GOT3 (cell line): ENCODE results near the gene PALLD.
"Not testable (repeated sequence)": the region's sequence is repeated elsewhere in the genome, so short reads cannot be mapped to it uniquely, and the experiment has no call there.

Experiments used
- DNase-seq: peaks from one replicate; lab custom pipeline; 2025; ENCODE audit warnings: mixed read lengths; lab: John Stamatoyannopoulos, UW

Gene PALLD

DNA sequence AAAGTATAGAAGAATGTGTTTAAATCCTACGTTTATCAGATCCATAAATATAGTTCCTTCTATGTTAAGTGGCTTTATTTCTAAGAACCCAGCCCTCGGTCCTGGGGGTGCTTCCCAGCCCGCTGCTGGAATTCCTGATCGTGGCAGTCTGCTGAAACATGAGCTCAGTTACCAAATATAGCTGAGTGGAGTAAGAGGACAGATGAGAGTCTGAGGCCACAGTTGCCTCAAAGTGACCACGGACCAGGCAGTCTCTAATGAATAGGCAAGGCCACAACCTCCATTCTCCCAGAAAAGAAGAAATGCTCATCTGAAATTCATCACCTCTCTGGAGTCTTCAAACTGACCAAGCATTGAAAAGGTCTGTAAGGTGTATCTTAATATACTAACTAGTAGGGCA, at the start of gene PALLD:
PALLD (plus strand) TSS at position 219 of the 400 bp plus-strand sequence.
- DNase-seq: no peak

DNA sequence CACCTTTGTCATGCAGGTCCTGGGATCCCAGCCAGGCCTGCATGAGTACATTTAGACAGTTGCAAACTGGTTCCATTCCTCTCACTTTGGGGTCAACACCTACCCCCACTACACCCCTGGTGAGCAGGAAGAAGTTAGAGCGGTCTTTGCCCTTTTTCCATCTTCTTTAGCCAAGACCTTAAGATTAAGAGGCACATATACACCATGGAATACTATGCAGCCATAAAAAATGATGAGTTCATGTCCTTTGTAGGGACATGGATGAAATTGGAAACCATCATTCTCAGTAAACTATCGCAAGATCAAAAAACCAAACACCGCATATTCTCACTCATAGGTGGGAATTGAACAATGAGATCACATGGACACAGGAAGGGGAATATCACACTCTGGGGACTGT, 47.8 kb upstream of the PALLD start:
- not testable (repeated sequence) for DNase-seq

DNA sequence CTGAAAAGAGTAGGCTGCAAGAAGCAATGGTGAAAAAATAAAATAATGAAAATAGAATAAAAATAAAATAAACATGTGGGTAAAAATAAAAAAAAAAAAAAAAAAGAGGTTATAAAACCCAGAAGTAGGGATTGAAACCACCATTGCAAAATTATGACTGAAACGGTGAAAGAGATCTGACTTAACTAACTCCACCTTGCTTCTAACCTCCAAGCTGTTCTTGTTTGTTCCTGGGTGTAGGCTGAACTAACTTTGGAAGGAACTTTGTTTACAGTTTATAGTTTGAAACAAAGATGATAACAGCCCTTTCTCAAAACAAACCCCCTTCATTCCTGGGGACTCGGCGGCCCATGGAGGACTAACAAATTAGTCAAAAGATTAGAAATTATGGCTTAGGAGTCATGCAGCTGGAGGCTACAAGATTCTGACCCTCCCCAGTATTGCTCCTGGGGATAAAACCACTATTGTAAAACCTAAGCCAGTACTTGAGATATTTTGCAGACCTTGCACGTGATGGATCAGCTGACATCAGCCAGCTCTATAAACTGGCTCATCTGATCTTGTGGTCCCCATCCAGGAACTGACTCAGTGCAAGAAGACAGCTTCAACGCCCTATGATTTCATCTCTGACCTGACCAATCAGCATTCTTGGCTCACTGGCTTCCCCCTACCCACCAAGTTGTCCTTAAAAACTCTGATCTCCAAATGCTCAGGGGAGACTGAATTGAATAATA, 47.0 kb upstream of the PALLD start:
- no peak for DNase-seq

DNA sequence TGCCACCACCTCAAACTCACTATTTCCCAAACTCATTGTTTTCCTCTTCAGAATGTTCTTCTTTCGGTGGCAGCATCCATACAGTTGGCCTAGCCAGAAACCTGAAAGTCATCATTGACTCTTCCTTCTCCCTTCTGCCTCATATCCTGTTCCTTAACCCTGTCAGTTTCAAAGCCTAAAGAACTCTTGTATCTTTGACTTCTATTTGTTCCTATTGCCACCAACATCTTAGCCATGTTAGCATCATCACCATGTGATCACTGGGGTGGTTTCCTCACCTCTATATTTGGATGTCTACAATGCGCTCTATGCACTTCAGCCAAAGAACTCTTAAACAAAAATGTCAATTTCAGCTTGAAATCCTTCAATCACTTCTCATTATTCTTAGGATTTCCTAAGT, 45.5 kb upstream of the PALLD start:
- DNase-seq: no peak

DNA sequence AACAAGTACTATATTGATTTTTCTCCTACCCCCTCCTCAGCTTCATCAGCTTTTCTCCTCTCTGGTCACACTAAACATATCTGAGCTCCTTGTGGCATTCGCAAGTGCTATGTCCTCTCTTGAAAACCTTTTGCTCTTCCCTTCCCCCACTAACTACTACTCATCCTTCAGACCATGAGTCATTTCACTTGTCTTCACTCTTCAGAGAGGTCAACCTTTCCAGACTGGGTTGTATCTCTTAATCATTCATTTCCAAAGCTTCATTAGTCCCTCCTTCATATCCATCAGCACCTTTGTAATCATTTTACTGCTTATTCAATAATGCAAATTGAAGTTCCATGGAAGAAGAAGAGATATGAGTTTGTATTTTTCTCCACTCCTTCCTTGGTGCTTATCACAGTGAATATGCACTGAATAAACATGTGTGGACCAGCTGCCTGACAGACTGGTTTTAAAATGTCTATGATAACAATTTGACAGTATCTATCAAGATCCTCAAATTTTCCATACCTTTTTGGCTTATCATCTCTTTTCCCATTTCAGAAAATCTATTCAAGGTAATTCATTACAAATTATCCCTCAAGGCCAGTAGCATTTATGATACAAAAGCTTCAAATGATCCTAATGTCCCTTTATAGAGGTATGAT, 45.0 kb upstream of the PALLD start:
- no peak for DNase-seq

DNA sequence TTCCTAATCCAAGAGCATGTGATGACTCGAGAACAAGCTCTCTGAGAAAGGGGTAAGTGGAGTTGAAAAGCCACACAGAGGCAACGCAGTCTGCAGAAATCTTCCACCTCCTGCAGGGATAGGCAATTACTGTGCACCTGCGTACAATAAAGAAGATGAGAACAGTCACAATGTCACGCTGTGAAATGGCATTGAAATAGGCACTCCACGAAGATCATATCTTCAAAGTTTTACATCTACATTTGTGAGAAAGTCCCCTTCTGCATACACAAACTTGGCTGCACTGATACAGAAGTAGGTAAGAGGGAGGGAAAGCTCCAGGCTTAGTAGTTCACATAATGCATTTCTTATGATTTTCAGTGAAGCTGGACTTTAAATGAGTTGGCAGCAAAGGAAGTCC, 43.7 kb upstream of the PALLD start:
- DNase-seq: no peak

DNA sequence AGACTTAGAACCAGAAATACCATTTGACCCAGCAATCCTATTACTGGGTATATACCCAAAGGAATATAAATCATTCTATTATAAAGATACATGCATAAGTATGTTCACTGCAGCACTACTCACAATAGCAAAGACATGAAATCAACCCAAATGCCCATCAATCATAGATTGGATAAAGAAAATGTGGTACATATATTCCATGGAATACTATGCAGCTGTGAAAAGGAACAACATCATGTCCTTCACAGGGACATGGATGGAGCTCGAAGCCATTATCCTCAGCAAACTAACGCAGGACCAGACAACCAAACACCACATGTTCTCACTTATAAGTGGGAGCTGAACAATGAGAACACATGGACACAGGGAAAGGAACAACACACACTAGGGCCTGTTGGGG, 38.6 kb upstream of the PALLD start:
- not testable (repeated sequence) for DNase-seq

DNA sequence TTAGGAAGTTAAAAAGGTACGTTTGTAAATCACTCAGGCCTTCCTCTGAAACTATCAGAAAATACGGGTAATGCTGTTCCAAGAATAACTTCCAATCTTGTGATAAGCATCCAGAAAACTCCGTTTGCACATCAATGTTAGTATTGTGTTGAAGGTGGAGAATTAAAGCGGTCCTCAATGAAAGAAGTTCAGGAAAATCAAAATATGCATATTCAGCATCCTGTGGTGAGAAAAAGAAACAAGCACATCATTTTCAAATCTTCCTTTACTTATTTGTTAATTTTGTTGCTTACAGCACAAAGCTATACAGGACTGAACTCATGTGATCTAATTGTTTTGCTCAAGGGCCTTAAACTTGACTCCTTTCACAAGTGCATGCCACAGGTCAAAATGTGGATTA, 35.0 kb upstream of the PALLD start:
- no peak for DNase-seq

DNA sequence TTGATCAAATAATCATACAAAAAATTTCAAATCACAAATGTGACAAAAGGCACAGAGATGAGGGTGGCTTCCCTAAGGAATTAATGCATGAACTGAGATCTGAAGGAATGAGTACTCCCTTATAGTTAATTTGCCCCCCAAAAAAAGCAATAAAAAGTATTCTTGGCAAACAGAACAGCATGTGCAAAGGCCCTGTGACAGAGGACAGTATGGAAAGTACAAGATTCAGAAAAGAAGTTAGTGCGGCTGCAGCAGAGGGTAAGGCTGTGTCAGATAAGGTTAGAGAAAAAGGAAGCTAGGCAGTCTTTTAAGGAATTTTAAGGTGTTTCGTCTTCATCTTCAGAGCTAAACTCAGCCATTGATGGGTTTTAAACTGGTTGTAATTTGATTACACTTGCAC, 23.9 kb upstream of the PALLD start:
- DNase-seq: no peak

DNA sequence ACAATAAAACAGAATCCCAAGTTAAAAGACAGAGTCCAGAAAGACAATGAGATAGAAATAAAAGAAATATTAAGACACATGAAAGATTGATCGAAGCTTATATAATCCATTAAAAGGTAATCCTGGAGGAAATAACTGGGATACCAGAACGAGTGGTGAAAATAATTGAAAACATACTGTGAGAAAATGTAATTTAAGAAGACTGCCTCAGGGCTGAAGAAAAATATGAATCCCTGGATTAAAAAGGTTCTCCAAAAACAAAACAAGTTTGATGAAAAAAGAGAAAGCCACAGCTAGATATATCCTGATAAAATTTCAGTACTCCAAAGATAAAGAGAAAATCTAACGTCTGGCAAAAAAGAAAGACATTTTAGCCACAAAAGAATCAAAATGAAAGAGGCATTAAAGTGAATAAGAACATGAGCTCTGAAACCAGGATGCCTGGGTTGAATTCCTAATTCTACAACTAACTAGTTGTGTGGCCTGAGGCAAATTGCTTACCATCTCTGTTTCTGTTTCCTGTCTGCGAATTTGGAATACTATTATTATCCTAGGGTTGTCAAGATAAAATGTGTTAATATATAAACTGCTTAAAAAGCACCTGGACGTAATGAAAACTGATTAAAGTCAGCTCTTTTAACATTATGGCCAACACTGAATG, 22.1 kb upstream of the PALLD start:
- DNase-seq: no peak

DNA sequence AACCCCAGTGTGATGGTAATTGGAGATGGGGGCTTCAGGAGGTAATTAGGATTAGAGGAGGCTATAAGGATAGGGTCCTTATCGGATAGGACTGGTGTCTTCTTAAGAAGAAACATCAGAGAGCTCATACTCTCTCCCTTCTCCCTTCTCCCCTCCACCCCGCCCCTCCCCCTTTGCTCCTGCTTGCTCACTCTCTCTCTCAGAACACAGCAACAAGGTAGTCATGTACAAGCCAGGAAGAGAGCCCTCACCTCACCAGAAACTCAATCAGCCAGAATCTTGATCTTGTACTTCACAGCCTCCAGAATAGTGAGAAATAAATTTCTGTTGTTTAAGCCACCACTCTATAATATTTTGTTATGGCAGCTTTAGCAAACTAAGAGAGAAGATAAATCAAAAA, 21.1 kb upstream of the PALLD start:
- DNase-seq: no peak

DNA sequence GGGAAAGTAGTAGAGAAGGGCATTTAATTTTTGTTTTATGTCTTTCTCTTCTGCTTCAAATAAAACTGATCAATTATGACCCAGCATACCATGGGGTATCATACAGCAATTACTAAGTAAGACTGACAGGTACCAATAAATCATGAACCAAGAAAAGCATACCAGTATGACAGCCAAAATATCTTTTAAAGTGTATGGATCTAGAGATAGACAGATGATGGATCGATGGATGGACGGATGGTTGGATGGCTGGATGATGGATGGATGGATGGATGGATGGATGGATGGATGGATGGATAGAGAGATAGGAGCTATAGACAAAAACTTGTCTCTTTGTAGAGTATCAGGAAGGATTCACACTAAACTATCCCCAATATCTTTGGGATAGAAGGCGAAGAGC, 18.0 kb upstream of the PALLD start:
- no peak for DNase-seq

DNA sequence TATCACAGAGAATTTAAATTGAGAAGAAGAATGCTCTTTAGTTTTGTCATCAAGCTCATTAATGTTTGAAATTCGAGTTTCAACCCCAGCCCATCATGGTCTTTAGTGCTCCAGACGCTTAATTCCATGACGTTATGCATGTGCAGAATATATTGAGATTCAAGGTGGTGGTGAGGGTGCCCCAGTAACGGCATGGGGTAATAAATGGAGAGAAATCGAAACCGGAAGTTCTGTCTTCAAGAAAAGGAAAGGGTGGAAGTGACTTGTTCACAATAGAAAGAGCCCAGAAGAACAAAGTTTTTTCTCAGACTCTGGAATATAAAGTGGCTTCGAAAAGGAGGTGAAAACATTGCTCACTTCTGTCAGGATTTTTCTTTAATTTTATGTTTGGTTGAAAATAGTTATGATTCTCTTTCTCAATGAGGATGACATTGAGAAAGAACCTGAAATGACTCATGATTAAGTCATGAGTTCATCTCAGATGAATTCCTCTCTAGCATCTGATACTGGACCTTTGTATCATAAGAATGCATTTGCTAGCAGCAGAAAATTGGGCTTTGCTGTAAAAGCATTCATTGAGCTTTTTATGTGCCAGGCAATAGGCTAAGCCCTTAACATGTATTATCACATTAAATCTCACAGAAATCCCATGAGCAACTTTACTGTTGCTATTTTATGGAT, 15.8 kb upstream of the PALLD start:
- DNase-seq: no peak

DNA sequence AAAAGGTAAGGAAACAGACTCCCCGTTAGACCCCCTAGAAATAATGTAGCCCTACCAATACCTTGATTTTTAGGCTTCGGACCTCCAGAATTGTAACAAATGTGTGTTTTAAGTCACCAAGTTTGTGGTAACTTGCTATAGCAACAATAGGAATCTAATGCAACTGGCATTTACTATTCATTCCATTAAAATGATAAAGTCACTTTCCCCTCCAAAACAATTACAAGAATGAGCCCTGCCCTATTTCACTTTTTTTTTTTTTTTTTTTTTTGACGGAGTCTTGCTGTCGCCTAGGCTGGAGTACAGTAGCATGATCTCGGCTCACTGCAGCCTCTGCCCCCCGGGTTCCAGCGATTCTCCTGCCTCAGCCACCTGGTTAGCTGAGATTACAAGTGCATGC, 13.0 kb upstream of the PALLD start:
- no peak for DNase-seq

DNA sequence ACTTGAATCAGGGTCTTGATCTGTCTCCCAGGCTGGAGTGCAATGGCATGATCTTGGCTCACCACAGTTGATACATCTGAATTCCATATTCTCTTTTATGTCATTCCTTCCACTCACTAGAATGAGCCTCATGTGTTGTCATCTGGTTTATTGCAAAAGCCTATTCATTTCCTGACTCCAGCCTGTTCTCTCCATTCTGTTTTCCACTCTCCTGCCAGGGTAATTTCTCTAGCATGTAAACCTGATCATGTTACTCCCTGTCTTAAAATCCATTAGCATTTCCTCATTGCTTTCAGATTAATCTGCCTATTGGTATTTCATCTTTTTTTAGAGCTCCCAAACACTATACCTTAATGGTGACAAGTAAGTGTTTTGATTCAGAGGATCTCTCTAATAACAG, 12.2 kb upstream of the PALLD start:
- DNase-seq: no peak

DNA sequence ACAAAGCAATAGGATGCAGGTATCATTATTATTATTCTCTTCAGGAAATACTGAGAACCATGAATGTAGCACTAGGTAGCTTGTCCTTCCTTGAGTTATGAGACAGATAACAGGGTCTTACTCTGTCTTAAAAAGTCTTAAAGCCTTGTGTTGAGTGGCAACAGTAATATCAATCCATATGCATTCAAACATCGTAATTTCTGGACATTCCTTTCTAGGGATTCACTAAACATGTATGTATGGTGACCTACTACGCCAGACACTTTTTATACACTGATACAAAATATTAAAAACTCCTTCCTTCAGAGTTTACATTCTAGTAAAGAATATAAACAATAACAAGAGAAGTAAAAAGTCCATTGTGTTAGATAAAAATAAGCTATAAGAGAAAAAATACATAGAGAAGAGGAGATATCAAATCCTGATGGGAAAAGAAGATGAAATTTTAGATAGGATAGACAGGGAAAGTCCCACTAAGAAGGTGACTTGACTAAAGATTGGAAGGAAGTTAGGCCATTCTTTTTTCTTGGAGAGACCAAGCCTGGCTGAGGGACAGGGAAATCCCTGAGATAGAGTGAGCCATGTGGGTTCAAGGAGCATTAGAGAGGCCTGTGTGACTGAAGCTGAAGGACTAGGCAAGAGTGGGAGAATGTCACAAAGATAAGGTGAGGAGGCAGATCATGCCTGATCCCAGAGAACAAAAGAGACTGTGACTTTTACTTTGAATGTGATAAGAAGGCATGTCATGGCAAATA, 11.5 kb upstream of the PALLD start:
- no peak for DNase-seq

DNA sequence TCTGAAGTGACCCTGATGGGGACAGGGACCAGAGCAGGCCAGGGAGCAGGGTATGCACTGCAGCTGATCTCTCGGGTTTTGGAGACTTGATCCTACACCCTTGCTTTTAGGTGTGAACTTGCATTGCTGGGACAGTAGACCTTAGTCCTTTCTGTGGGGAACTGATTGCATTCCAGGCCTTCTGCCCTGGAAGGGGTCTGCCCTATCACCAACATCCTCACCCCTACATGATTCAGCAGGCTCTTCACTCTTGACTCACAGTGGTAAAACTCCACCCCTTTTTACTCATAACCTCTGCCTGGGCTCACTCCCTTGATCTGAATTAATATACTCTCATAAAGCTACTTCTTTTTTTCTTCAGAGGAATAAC, 10.0 kb upstream of the PALLD start:
- DNase-seq: no peak

DNA sequence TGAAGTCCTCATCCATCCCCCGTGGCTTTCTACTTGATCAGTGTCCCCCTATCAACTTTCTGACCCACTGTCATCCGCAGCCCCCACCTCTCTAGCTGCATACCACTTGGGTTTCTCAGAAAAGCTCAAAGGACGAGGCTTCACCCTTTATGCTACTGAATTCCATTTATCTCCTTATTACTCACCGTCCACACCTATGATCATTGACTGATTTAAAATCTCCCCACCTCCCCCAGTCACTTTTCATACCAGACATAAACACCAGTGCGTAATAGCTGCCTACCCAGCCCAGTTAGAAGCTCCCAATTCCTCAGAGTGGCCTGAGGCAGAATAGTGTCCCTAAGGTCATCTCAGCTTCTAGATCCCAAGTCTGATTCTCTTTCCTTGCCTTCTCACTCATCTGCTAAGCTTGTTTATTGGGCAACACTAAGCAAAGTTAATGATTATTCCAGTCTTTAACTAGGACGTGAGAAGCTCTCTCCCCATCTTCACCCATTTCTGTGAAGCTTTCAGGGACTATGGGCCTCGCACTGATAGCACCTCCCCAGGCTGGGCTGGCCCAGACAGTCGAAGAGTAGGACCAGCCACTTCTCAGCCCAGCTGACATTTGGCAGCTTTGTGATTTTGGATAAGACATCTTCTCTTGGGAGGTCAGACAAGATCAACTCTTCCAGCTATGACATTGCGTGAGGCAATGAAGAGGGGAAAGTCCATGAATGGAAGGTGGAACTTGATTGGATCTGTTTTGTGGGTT, 9.4 kb upstream of the PALLD start:
- DNase-seq: no peak

DNA sequence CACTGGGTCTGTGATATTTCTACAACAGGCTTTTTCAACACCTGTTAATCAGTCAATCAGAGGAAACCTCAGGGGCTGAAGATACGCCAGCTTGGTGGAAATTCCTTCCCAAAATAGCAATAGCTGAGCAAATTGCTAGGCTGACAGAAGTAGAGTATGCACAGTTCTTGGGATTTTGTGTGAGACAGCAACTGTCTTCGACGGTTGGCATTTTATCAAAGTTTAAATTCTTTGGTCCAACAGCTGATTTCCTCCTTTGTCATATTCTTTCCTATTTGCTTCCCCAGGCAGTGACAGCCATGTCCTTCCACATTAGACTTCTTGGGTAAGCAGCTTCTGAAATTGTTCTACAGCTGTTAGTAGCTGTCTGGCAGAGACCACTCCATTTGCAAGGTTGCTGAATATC, 8.0 kb upstream of the PALLD start:
- no peak for DNase-seq

DNA sequence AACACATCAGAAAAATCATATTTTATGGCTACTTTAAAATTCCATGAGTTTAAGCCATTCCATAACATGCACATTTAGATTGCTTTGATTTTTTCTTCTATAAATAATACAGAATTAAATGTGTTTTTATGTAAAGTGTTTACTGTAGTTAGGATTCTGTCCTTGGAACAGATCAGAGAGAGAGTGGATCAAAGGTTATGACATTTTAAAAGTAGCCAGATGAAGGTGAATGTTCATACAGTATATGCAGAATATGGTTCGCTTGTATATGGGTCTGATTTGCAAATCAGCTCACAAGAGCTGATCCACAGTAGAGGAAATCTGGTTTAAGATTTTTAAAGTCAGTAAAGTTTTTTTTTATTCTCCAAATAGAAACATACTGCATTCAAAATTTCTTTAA, 7.2 kb upstream of the PALLD start:
- no peak for DNase-seq

DNA sequence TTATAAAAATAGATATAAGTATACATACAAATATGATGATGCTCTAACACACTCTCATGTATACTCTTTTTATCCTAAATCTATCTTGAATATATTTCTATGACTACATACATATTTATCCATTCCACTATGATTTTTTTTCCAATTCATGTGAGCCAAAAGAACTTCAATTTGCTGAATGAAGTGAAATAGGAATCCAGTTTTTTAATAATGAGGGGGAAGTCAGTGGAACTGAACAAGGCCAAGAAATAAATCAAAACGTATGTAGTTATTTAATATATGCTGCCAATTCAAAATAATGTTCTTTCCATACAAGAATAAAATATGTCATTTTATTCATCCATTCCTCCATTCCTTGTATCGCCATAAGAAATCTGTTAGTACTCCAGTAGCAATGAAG, 6.1 kb upstream of the PALLD start:
- no peak for DNase-seq
